Anterior cingulate cortex (tissue), 58 donors: ENCODE measurements around the gene TRIM67.
"Not testable (repeated sequence)": the region's sequence is repeated elsewhere in the genome, so short reads cannot be mapped to it uniquely, and the experiment has no call there.

ENCODE experiments used
- DNase-seq, 58 donors: peaks; one replicate each; lab custom pipeline; 2025; lab: John Stamatoyannopoulos, UW

The TRIM67 gene

DNA sequence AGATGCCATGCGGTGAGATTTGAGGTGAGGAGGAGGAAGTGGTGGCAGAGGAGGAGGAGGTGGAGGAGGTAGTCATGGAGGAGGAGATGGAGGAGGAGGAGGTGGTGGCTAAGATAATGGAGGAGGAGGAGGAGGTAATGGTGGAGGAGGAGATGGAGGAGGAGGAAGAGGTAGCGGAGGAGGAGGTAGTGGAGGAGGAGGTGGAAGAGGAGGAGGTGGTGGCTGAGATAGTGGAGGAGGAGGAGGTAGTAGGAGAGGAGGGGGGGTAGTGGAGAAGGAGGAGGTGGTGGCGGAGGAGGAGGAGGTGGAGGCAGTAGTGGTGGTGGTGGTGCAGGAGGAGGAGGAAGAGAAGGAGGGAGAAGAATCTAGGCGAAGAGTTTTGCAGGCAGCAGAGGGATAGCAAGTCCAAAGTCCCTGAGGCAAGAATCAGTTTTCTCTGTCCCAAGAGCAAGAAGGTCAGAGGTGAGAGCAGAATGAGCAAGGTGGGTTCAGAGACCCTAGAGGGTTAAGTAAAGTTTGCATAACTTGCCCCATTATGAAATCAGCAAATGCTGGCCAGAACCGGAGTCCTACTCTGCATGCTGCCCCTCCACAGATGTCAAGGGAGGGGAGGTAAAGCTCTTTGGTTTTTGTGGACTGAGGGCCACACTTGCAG, 40.2 kb downstream of the TRIM67 start:
- no peak for DNase-seq

DNA sequence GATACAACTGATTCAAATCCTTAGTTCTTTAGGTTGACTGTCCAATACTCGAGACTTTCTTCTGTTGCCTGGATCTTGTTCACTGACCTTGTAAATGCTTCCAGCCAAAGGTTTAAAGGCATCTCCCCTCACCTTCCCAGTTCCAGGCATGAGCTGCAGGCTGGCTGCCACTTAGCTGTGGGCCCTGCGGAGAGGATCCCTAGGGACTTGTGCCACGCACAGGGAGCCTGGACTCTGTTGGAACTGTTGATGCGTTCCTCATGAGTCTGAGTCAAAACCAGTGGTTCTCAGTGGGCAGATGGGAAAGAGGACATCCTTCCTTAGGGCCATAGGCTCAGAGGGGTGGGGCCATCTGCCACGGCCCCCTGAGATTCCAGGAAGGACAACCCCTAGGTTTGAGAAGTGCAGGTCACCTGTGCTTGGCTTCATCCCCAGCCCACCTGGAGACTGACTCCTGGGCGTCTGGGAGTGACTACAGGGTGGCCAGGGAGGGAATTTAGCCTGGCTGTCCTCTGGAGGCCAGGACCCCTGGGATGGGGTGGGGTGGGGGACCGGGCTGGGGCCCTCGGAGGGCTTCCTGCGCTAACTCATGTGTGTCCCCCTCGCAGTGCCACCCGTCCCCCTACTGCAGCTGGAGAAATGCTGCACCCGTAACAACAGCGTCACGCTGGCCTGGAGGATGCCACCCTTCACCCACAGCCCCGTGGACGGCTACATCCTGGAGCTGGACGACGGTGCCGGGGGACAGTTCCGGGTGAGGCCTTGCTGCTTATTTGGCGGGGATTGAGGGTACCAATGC, 41.6 kb downstream of the TRIM67 start:
- no peak for DNase-seq

DNA sequence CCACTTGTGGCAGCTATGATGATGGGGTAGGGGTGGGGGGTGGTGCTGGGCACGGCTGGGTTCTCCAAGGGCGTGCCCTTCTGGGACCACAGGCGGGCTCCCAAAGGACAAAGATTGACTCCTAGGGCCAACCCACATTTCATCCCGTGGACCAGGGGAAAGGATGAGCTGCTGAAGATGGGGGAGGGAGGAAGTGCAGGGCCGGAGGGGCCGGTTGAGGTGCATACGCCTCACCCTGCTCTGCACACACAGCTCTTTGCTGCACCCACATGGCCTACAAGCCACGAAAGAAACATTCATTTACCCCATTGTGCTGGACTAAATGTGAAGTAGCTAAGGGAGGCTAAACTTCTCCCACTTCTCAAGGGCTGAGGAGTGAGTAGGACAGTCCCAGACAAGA, 45.0 kb downstream of the TRIM67 start:
- DNase-seq: peak in 4 of 58 donors; percentile 3 to 9 (median 6)

GRCh38 chr1:231207437-231207836, 45.6 kb downstream of the TRIM67 start:
- DNase-seq: no peak

GRCh38 chr1:231208980-231209379, 47.1 kb downstream of the TRIM67 start:
- DNase-seq: no peak

DNA sequence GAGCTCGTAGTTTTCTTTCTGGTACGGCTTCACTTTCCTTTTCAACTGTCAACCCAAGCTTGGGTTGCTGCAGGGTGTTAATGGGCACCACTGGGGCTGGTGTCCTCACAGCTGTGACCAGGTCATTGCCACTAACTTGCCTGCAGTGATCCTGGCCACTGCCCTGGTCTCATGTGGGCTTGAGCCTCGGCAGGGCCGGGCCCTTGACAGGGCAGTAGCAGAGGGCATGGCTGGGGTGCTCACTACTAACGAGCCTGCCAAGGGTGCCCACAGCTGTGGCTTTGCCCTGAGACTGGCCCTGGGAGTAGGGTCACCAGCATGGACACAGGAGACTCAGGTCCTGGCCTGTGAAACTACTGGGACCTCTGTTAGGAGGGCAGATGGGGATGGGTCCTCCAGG, 47.7 kb downstream of the TRIM67 start:
- no peak for DNase-seq

DNA sequence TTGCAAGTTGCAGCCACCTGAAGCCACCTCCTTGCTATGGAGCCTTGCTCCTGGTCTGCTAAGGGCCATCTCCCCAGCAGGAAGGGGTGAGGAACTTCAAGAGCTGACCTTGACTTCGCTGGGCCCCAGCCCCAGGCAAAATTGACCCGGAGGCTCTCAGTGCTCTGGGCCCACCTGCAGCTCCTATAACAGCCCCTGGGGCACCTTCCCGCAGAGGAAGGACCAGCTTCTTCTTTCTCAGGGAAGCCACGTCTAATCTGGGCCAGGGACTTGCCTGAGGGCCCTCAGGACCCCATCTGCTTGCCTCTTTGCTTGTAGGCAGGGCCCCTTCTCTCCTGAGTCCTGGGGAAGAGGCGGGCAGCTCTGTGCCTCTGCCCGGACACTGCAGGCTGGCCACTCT, 48.3 kb downstream of the TRIM67 start:
- DNase-seq: no peak

DNA sequence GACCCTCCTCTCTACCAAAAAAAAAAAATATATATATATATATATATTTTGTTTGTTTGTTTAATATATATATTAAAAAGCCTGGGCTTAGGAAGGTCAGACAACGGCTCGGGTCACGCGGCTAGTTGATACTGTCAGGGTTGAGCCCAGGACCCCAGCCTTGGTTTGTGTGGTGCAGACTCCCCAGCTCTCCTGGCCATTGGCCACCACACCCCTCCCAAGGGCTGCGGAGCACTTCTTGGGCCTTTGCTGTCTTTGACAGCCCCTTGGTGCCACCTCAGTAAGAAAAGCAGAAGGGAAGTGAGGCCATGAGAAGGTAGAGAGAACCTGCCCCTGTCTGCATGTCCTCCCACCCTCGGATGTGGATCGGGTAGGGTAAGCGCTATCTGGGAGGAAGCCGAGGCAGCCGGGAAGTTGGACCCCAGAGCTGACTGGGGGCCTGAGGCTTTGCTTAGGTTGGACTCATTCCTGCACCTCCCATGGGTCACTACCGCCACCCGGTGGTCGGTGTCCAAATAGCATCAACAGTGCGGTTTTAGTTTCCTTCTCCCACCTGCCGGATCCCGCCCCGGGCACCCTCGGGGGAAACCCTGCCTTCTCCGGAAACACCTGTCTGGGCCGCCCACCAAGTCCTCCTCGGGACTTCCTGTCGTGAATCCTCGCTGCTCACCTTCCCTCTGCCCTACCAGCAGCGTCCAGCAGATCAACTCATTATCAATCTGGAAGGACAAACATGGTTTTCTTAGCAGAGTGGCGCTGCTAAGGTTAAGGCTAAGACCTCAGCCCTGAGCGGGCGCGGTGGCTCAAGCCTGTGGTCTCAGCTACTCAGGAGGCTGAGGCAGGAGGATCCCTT, 49.4 kb downstream of the TRIM67 start:
- peak in 56 of 58 donors; percentile 16 to 85 (median 60) for DNase-seq

DNA sequence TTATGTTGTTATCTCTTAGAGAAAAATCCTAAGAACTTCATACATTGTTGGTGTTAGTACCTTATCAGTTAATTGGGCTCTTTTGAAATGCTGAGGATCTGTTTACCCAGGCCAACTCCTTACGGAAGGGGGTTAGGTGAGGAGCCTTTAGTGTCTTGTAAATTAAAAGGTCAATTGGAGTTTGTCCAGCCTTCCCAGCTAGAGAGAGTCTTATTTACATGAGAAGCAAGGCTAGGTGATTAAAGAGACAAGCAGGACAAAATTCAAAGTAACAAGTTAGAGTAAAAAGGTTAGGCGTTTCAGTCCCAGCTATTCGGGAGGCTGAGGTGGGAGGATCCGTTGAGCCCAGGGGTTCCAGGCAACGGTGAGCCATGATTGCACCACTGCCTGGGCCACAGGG, 50.4 kb downstream of the TRIM67 start:
- DNase-seq: not testable (repeated sequence)

- no peak for DNase-seq
Measured at GRCh38 chr1:231213831-231214573, 52.1 kb downstream of the TRIM67 start.

DNA sequence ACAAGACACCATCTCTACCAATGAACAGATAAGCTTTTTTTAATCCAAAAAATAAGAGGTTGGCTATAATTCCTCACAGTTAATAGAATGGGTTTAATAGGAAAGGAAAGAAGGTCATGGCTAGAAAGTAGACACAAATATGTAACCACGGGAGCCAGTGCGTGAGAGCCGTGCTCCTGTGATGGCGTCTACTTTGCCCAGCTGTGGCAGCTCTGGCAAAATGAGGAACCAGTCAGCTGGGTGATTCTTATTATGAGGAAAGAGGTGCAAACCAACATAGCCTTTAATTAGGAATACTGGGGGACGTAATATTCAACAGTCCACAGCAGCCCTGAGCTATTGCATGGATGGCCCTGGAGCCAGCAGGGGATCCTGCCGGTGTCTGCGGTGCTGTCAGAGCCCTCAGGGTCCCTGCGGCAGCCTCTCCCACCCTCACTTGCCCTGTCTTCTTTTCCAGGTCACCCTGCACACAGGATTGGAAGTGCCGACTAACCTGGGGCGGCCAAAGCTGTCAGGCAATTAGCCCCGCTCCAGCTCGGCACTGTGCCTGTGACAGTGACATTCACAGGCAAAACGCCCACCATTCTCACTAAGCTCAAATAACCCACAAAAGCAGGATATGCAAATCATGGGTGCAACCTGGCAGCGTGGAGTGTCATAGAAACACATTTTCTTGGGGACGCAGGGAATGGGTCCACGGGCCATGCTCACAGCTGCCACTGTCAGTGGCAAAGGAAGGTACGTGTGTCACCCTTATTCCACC, 53.2 kb downstream of the TRIM67 start:
- peak in 2 of 58 donors; percentile 6 to 11 for DNase-seq

DNA sequence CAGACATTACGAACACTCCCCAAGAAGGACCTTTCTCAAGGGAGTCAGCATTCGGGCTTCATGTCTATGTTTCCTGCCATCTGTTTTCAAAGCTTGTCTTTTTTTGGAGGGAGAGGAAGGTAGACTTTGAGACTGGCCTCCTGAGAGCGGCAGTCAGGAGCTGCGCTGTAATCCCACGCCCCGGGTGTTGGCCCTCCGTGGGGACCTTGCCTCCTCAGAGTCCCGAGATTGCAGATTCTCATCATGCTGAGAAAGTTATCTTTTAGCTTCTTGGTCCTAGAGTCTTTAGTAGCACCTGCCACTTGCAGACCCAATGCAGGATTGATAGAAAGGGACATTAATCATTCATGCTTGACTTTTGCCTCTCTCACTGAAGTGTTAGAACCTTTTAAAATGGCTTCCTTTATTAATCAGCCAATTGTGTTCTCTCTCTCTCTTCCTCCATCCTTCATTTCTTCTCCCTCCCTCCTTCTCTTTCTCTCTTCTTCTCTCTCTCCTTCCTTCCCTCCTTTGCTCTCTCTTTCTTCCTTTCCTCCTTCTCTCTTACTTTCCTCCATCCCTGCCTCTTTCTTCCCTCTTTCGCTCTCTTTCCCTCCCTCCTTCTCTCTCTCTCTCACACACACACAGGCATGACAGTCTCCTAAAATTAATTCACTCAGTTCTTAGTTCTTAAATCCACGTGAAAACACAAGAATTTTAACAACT, 54.0 kb downstream of the TRIM67 start:
- no peak for DNase-seq

DNA sequence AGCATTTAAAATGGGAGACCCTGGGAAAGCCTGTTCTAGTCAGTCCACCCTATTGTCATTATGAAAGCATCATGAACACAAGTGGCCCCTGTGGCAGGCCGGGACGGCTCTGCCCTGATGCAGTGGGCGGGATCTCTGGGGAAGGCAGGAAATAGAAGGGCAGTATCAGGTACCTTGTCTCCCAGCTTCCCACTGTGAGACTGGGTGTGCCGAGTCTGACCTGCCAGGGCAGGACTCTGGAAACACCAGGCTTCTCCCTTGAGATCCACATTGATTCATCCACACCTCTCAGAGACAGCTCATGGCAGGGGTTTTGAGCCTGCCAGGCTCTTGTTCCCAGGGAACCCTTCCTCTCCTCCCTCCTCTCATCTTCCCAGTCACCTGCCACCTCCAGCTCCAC, 54.6 kb downstream of the TRIM67 start:
- DNase-seq: no peak

DNA sequence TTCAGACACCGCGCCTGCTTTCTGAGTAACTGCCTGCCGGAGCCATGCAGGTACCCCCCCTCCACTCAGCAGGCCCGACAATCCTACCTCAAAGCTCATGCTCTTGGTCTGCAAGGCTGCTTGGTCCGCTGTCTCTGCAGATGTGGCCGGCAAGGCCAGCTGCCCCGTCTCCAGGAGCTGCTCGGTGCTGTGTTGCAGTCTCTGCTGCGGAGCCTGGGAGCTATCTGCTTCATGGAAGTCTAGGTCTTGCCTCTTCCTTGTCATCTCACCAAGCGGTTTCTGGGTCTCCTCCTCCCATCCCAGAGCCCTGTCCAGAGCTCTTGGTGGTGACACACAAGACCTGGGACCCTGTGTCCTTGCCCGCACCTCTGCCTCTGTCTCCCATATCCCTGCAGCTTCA, 55.2 kb downstream of the TRIM67 start:
- no peak for DNase-seq

- no peak for DNase-seq
Measured at GRCh38 chr1:231218078-231218477, 56.2 kb downstream of the TRIM67 start.

GRCh38 chr1:231219422-231220401, 57.9 kb downstream of the TRIM67 start:
- no peak for DNase-seq

DNA sequence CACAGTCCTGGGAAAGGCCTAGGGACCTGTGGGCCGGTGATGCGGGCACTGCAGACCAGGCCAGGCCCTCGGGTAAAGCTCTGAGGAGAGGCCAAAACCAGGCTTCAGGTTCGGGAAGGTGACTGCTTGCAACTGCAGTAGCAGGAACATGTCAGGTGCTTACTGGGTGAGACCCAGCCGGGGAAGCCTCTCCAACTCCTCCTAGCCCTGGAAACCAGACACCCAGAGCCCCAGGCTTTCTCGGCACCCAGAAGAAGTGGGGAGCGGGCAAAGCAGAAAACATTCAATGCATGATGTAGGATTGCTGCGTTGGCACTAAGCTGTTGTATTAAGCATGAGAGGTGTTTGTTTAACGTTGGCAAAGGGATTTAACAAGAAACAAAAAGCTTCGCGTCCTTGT, 58.9 kb downstream of the TRIM67 start:
- DNase-seq: no peak

DNA sequence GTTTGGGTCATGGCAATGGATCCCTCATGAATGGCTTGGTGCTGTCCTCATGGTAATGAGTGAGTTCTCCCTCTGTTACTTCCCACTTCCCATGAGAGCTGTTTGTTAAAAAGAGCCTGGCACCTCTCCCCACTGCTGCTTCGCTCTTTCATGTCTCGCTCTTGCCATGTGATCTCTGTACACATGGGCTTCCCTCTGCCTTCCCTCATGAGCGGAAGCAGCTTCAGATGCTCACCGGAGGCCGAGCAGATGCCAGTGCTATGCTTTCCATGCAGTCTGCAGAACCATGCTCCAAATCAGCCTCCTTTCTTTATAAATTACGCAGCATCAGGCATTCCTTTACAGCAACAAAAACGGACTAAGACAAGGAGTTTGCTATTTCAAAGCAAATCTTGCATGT, 64.3 kb downstream of the TRIM67 start:
- peak in 31 of 58 donors; percentile 3 to 77 (median 30) for DNase-seq
